ENCODE measurements around the gene PRRC2A. TPM values are rescaled to one million over a fixed set of nuclear protein-coding genes. Genes with fewer than 3 reads are reported as not detected.
"Not testable (repeated sequence)": the region's sequence is repeated elsewhere in the genome, so short reads cannot be mapped to it uniquely, and the experiment has no call there.

Gene PRRC2A
- total RNA-seq, 2 experiments from 2014 or later = 156 to 355 TPM

- Histone ChIP-seq H3K4me1 (ENCODE audit: insufficient read depth, low read length, poor library complexity, severe bottlenecking) (peaks cover 59% of the 10 kb centered on the region), H3K36me3 (ENCODE audit: insufficient read depth, low read length) (no peaks in the 10 kb centered on the region), H3K79me2 (ENCODE audit: insufficient read depth, low read depth, low read length) (no peaks in the 10 kb centered on the region), H3K9me2 (ENCODE audit: insufficient read depth, low read length) (no peaks in the 10 kb centered on the region), H4K20me1 (ENCODE audit: insufficient read depth, low read length) (no peaks in the 10 kb centered on the region), H3K27ac (ENCODE audit: low read depth, low read length, poor library complexity, severe bottlenecking) (no peak overlapping the region), H3K9me3 (ENCODE audit: low read length) (no peaks in the 10 kb centered on the region), H3K4me2 (ENCODE audit: low read length) (no peak overlapping the region), H3K4me3 (ENCODE audit: low read depth, low read length, poor library complexity, severe bottlenecking) (no peak overlapping the region), H2AFZ (ENCODE audit: low read length) (no peak overlapping the region)
- intact Hi-C loops (cut with micrococcal nuclease; ENCODE audit: unreplicated experiment) = loop anchor here (10.0 kb wide), 1 partner anchor 184 kb away; the partner anchor contains the start of gene MICA
- ChIA-PET POLR2A (interaction anchor here (0.7 to 0.9 kb wide), 2 partner anchors 9 to 20 kb away, joined by 3 read pairs; no protein-coding TSS in a partner anchor), CTCF (ENCODE audit: unreplicated experiment) (interaction anchor here (1.0 kb wide), 1 partner anchor 40 kb away, joined by 3 read pairs; no protein-coding TSS in a partner anchor)
- DNase-seq (ENCODE audit: low spot score) = no peak
- TF ChIP-seq EZH2phosphoT487 (IDR thresholded peaks at IDR 0.05; ENCODE audit: borderline replicate concordance, low read depth, low read length) = no peak
- no TSS peak for BruUV-seq (replicated peaks)
Measured at GRCh38 chr6:31588871-31589650, 31.5 kb upstream of the PRRC2A start.

DNA sequence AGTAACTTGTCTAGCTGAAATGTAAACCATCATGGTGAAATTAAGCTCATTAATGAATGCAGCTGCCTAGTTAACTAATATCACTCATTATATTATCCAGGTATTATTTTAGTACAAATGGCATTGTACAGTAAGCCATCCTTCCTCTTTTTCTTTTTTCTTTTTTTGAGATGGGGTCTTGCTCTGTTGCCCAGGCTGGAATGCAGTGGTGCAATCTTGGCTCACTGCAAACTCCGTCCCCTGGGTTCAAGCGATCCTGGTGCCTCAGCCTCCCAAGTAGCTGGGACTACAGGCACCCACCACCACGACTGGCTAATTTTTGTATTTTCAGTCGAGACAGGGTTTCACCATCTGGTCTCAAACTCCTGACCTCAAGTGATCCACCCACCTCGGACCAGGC lies 29.8 kb upstream of the PRRC2A start:
- H3K9me3 ChIP-seq (ENCODE audit: low read length); H3K27ac ChIP-seq (ENCODE audit: low read depth, low read length, poor library complexity, severe bottlenecking); H2AFZ ChIP-seq (ENCODE audit: low read length); H3K79me2 ChIP-seq (ENCODE audit: insufficient read depth, low read depth, low read length); H4K20me1 ChIP-seq (ENCODE audit: insufficient read depth, low read length); CTCF ChIA-PET (ENCODE audit: unreplicated experiment); BruUV-seq (replicated peaks); intact Hi-C loops (cut with micrococcal nuclease; ENCODE audit: unreplicated experiment); DNase-seq (ENCODE audit: low spot score); H3K36me3 ChIP-seq (ENCODE audit: insufficient read depth, low read length); H3K4me2 ChIP-seq (ENCODE audit: low read length); H3K9me2 ChIP-seq (ENCODE audit: insufficient read depth, low read length); H3K4me3 ChIP-seq (ENCODE audit: low read depth, low read length, poor library complexity, severe bottlenecking): not testable (repeated sequence)
- POLR2A ChIA-PET = interaction anchor here (0.9 kb wide), 1 partner anchor 8 kb away, joined by 3 read pairs; no protein-coding TSS in a partner anchor
- peaks cover 45% of the 10 kb centered on the region for H3K4me1 ChIP-seq (ENCODE audit: insufficient read depth, low read length, poor library complexity, severe bottlenecking)

GRCh38 chr6:31592396-31592771 lies 28.1 kb upstream of the PRRC2A start:
- H3K27ac ChIP-seq (ENCODE audit: low read depth, low read length, poor library complexity, severe bottlenecking) = peak overlapping the region; percentile 7
- CTCF ChIA-PET (ENCODE audit: unreplicated experiment) = interaction anchor here (1.1 to 1.2 kb wide), 2 partner anchors 11 to 44 kb away, joined by 3 to 7 read pairs; no protein-coding TSS in a partner anchor
- intact Hi-C loops (cut with micrococcal nuclease; ENCODE audit: unreplicated experiment) = no loop called here

More at GRCh38 chr6:31592396-31592771, 28.1 kb upstream of the PRRC2A start:
- no TSS peak for BruUV-seq (replicated peaks)
- Histone ChIP-seq H2AFZ (ENCODE audit: low read length) (peak overlapping the region; percentile 84), H3K36me3 (ENCODE audit: insufficient read depth, low read length) (no peaks in the 10 kb centered on the region), H4K20me1 (ENCODE audit: insufficient read depth, low read length) (no peaks in the 10 kb centered on the region), H3K79me2 (ENCODE audit: insufficient read depth, low read depth, low read length) (no peaks in the 10 kb centered on the region), H3K4me2 (ENCODE audit: low read length) (peak overlapping the region; percentile 37; the same call in 1 of the 2 replicates), H3K9me2 (ENCODE audit: insufficient read depth, low read length) (no peaks in the 10 kb centered on the region), H3K9me3 (ENCODE audit: low read length) (no peaks in the 10 kb centered on the region), H3K4me3 (ENCODE audit: low read depth, low read length, poor library complexity, severe bottlenecking) (no peak overlapping the region), H3K4me1 (ENCODE audit: insufficient read depth, low read length, poor library complexity, severe bottlenecking) (peaks cover 35% of the 10 kb centered on the region)
- TF ChIP-seq CTCF (conservative IDR thresholded peaks at IDR 0.05; ENCODE audit: low read length) = no peak
- TF ChIP-seq EZH2phosphoT487 (IDR thresholded peaks at IDR 0.05; ENCODE audit: borderline replicate concordance, low read depth, low read length) = no peak
- DNase-seq (ENCODE audit: low spot score) = no peak
- POLR2A ChIA-PET = interaction anchor here (0.9 to 2.8 kb wide), 5 partner anchors 8 to 46 kb away, joined by 5 to 30 read pairs (median 8); partner anchors contain the start of genes ATP6V1G2, LTB and NFKBIL1

All from OCI-LY7 (cell line).